DOHH2 (cell line): ENCODE results near the gene NLK.

ENCODE experiments used
- CTCF ChIP-seq: fragments of 200-600 bp; sonication (generic); IDR thresholded peaks from one replicate; pipeline ENCODE4 v1.5.1; 2014; ENCODE audit warnings: antibody characterized with exemption, mild to moderate bottlenecking, low read depth, low read length; ENCODE audit not compliant: poor library complexity, severe bottlenecking
- EZH2phosphoT487 ChIP-seq: fragments of 200-600 bp; sonication (generic); IDR thresholded peaks from 2 replicates; pipeline ENCODE4 v1.6.1; 2017; ENCODE audit warnings: borderline replicate concordance, mild to moderate bottlenecking, antibody characterized with exemption, low read length, moderate library complexity, mixed read lengths

- TF ChIP-seq CTCF (no peak), EZH2phosphoT487 (no peak)
Measured at GRCh38 chr17:28142305-28142704, 99.8 kb downstream of the NLK start.
